ENCODE data around the gene TWSG1.

DNA sequence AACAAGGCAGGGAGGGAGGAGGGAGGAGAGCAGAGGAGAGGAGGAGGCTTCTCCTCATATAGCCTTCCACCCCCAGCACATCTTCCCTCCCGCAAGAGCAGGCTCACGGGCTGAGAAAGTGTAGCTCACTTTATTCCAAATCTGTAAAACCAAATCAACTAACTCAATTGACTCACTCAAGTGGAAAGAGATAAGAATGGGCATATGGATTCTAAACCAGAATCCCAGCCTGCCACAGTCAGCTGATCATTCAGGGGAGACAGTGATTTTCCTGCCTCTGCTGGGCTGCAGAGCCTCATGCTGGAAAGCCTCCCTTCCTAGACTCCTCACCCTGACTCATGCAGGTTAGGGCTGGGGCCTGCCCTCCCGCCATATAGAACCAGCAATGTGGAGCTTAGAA is 4.2 kb upstream of the TWSG1 start:
- TF ChIP-seq ZFP37 (CRISPR knock-in tag; IDR thresholded peaks at IDR 0.05; ENCODE audit: borderline replicate concordance) (no peak), SNAI1 (CRISPR knock-in tag; IDR thresholded peaks at IDR 0.05; ENCODE audit: borderline replicate concordance) (no peak), EZH2 (conservative IDR thresholded peaks at IDR 0.05; ENCODE audit: low read depth, low read length) (no peak), EP300 (IDR thresholded peaks at IDR 0.05; ENCODE audit: low read depth in 2 of 2, low read length in 2 of 2) (no peak), EP300 (CRISPR knock-in tag; IDR thresholded peaks at IDR 0.05; ENCODE audit: borderline replicate concordance) (no peak), SMAD3 (CRISPR knock-in tag; IDR thresholded peaks at IDR 0.05) (no peak)
- TF ChIP-seq, protein P1, sequence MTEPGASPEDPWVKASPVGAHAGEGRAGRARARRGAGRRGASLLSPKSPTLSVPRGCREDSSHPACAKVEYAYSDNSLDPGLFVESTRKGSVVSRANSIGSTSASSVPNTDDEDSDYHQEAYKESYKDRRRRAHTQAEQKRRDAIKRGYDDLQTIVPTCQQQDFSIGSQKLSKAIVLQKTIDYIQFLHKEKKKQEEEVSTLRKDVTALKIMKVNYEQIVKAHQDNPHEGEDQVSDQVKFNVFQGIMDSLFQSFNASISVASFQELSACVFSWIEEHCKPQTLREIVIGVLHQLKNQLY (CRISPR knock-in tag; IDR thresholded peaks at IDR 0.05): no peak

Measured in HepG2 (cell line).